ENCODE data around the gene MRPS22. TPM values are rescaled to one million over a fixed set of nuclear protein-coding genes. Genes with fewer than 3 reads are reported as not detected.

The MRPS22 gene
- total RNA-seq, 4 donors from 2014 or later, result 32.2 to 72.6 (median 50.2) TPM

GRCh38 chr3:139312416-139312815 is 31.4 kb upstream of the MRPS22 start:
- TF ChIP-seq CTCF (IDR thresholded peaks at IDR 0.05; ENCODE audit: low read depth), result no peak

GRCh38 chr3:139312959-139313358 is 30.9 kb upstream of the MRPS22 start:
- no peak for TF ChIP-seq CTCF (IDR thresholded peaks at IDR 0.05; ENCODE audit: low read depth)

GRCh38 chr3:139313921-139314320 is 29.9 kb upstream of the MRPS22 start:
- TF ChIP-seq CTCF (IDR thresholded peaks at IDR 0.05; ENCODE audit: low read depth), result no peak

- no peak for TF ChIP-seq CTCF (IDR thresholded peaks at IDR 0.05; ENCODE audit: low read depth)
These were observed 26.6 kb upstream of the MRPS22 start for GRCh38 chr3:139317215-139317614.

GRCh38 chr3:139317660-139318430 is 26.0 kb upstream of the MRPS22 start:
- no peak for TF ChIP-seq CTCF (IDR thresholded peaks at IDR 0.05; ENCODE audit: low read depth)

- no peak for TF ChIP-seq CTCF (IDR thresholded peaks at IDR 0.05; ENCODE audit: low read depth)
These were observed 25.4 kb upstream of the MRPS22 start for GRCh38 chr3:139318431-139318816.

GRCh38 chr3:139318826-139319225 is 25.0 kb upstream of the MRPS22 start:
- TF ChIP-seq CTCF (IDR thresholded peaks at IDR 0.05; ENCODE audit: low read depth), result no peak

All from subcutaneous adipose tissue (tissue), 4 donors.